Stimulated activated CD8-positive, alpha-beta memory T cell treated with anti-CD3 and anti-CD28 coated beads, Interleukin-12 subunit alpha, Interleukin-12 subunit beta, amount 100 ng/mL, for 24 hours (primary cell): ENCODE measurements around the gene MED26.
A peak's percentile ranks its signal among the peaks of the same experiment; 100 is the strongest.

ENCODE experiments used
- DNase-seq: peaks from one replicate; pipeline ENCODE4 v3.0.0-alpha.2; 2020; ENCODE audit errors: extremely low read depth

MED26 gene

GRCh38 chr19:16589917-16590316 lies 38.1 kb downstream of the MED26 start:
- no peak for DNase-seq

GRCh38 chr19:16588824-16589577 lies 39.0 kb downstream of the MED26 start:
- no peak for DNase-seq

GRCh38 chr19:16587833-16588823 lies 39.9 kb downstream of the MED26 start:
- DNase-seq, result no peak

- no peak for DNase-seq
Observed at GRCh38 chr19:16586991-16587832, 40.8 kb downstream of the MED26 start.

GRCh38 chr19:16586477-16586871 lies 41.5 kb downstream of the MED26 start:
- DNase-seq, result no peak

GRCh38 chr19:16585808-16586476 lies 42.1 kb downstream of the MED26 start:
- DNase-seq, result no peak

- no peak for DNase-seq
Observed at GRCh38 chr19:16585094-16585801, 42.8 kb downstream of the MED26 start.

GRCh38 chr19:16584248-16585093 lies 43.5 kb downstream of the MED26 start:
- DNase-seq, result peak; percentile 65

- DNase-seq, result no peak
Observed at GRCh38 chr19:16582486-16583261, 45.3 kb downstream of the MED26 start.

GRCh38 chr19:16581971-16582343 lies 46.0 kb downstream of the MED26 start:
- no peak for DNase-seq

- no peak for DNase-seq
Observed at GRCh38 chr19:16581145-16581970, 46.6 kb downstream of the MED26 start.

GRCh38 chr19:16579381-16579780 lies 48.6 kb downstream of the MED26 start:
- DNase-seq, result no peak

- DNase-seq, result no peak
Observed at GRCh38 chr19:16577531-16577985, 50.4 kb downstream of the MED26 start.

- no peak for DNase-seq
Observed at GRCh38 chr19:16576690-16577530, 51.1 kb downstream of the MED26 start.

- DNase-seq, result no peak
Observed at GRCh38 chr19:16575861-16576689, 51.9 kb downstream of the MED26 start.

GRCh38 chr19:16575282-16575681 lies 52.7 kb downstream of the MED26 start:
- no peak for DNase-seq
